OCI-LY3 (cell line): Measurements from ENCODE around the gene PDLIM5.
A peak's percentile ranks its signal among the peaks of the same experiment; 100 is the strongest.

Experiments
- H2AFZ ChIP-seq: fragments of 200-600, 300-600 bp; shearing (Covaris generic); 2 replicates; pipeline ENCODE4 v1.6.0; 2014; ENCODE audit warnings: antibody characterized with exemption, low read depth, low read length
- H3K27ac ChIP-seq: fragments of 200-600, 300-600 bp; sonication (generic); 2 replicates; pipeline ENCODE4 v1.5.1; 2014; ENCODE audit warnings: mild to moderate bottlenecking, low read length, moderate library complexity, mixed read lengths
- H3K27me3 ChIP-seq: fragments of 200-600, 300-600 bp; sonication (generic); 2 replicates; pipeline ENCODE4 v1.6.1; 2014; ENCODE audit warnings: low read depth, low read length, mixed read lengths
- H3K36me3 ChIP-seq: fragments of 200-600, 300-600 bp; sonication (generic); replicated peaks from 2 replicates; pipeline ENCODE3; 2014; ENCODE audit warnings: low read depth, low read length, mixed read lengths
- H3K4me1 ChIP-seq: fragments of 300-600, 200-600 bp; sonication (generic); 2 replicates; pipeline ENCODE4 v1.6.1; 2014; ENCODE audit warnings: low read length, mixed read lengths
- H3K4me2 ChIP-seq: fragments of 200-600, 300-600 bp; sonication (generic); 2 replicates; pipeline ENCODE4 v1.6.1; 2014; ENCODE audit warnings: low read length, mixed read lengths
- H3K4me3 ChIP-seq: fragments of 300-600, 200-600 bp; sonication (generic); 2 replicates; pipeline ENCODE4 v1.5.1; 2014; ENCODE audit warnings: antibody characterized with exemption, mild to moderate bottlenecking, low read length, moderate library complexity
- H3K79me2 ChIP-seq: fragments of 300-600, 200-600 bp; shearing (Covaris generic); 2 replicates; pipeline ENCODE4 v1.6.1; 2014; ENCODE audit warnings: mild to moderate bottlenecking, low read length, mixed read lengths
- H3K9ac ChIP-seq: fragments of 300-600, 200-600 bp; shearing (Covaris generic); 2 replicates; pipeline ENCODE4 v1.6.0; 2014; ENCODE audit warnings: mild to moderate bottlenecking, low read length, moderate library complexity
- H3K9me3 ChIP-seq: fragments of 200-600, 300-600 bp; shearing (Covaris generic); 2 replicates; pipeline ENCODE4 v1.6.1; 2014; ENCODE audit warnings: low read length, mixed read lengths; ENCODE audit not compliant: insufficient read depth
- H4K20me1 ChIP-seq: fragments of 200-600, 300-600 bp; sonication (generic); 2 replicates; pipeline ENCODE4 v1.6.1; 2016; ENCODE audit warnings: low read length, mixed read lengths; ENCODE audit not compliant: insufficient read depth
- CTCF ChIP-seq: fragments of 200-600, 300-600 bp; sonication (generic); IDR thresholded peaks from 2 replicates; pipeline ENCODE4 v1.5.1; 2014; ENCODE audit warnings: antibody characterized with exemption, low read length, low read depth
- EZH2phosphoT487 ChIP-seq: fragments of 200-600 bp; shearing (Covaris generic); IDR thresholded peaks from 2 replicates; pipeline ENCODE4 v1.6.1; 2018; ENCODE audit warnings: antibody characterized with exemption, mixed run types, low read depth

Gene PDLIM5

GRCh38 chr4:94574050-94574449 is 122.3 kb downstream of the PDLIM5 start:
- no peak overlapping the region for H3K9ac ChIP-seq
- no peaks in the 10 kb centered on the region for H3K36me3 ChIP-seq
- TF ChIP-seq EZH2phosphoT487, result no peak
- no peak for TF ChIP-seq CTCF
- no peaks in the 10 kb centered on the region for H3K27me3 ChIP-seq
- H3K9me3 ChIP-seq, result no peaks in the 10 kb centered on the region
- no peaks in the 10 kb centered on the region for H3K79me2 ChIP-seq
- H3K27ac ChIP-seq, result no peak overlapping the region
- no peak overlapping the region for H2AFZ ChIP-seq
- H4K20me1 ChIP-seq, result no peaks in the 10 kb centered on the region
- H3K4me2 ChIP-seq, result no peak overlapping the region
- H3K4me3 ChIP-seq, result no peak overlapping the region
- H3K4me1 ChIP-seq, result peaks cover 23% of the 10 kb centered on the region

GRCh38 chr4:94574616-94575015 is 122.9 kb downstream of the PDLIM5 start:
- Histone ChIP-seq H3K79me2 (no peaks in the 10 kb centered on the region), H3K4me1 (peaks cover 23% of the 10 kb centered on the region), H3K27ac (no peak overlapping the region), H3K27me3 (no peaks in the 10 kb centered on the region), H3K36me3 (no peaks in the 10 kb centered on the region), H3K9ac (no peak overlapping the region), H3K4me2 (no peak overlapping the region), H3K9me3 (no peaks in the 10 kb centered on the region), H3K4me3 (no peak overlapping the region), H4K20me1 (no peaks in the 10 kb centered on the region), H2AFZ (no peak overlapping the region)
- TF ChIP-seq CTCF (no peak), EZH2phosphoT487 (no peak)

DNA sequence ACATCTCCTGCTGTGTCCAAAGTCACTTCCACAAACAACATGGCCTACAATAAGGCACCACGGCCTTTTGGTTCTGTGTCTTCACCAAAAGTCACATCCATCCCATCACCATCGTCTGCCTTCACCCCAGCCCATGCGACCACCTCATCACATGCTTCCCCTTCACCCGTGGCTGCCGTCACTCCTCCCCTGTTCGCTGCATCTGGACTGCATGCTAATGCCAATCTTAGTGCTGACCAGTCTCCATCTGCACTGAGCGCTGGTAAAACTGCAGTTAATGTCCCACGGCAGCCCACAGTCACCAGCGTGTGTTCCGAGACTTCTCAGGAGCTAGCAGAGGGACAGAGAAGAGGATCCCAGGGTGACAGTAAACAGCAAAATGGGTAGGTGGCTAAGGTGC is 123.9 kb downstream of the PDLIM5 start:
- TF ChIP-seq CTCF (no peak), EZH2phosphoT487 (no peak)
- Histone ChIP-seq H3K9me3 (no peaks in the 10 kb centered on the region), H3K27me3 (no peaks in the 10 kb centered on the region), H3K27ac (peak overlapping the region; percentile 50), H3K9ac (no peak overlapping the region), H3K79me2 (no peaks in the 10 kb centered on the region), H2AFZ (no peak overlapping the region), H3K36me3 (no peaks in the 10 kb centered on the region), H3K4me1 (peaks cover 23% of the 10 kb centered on the region), H4K20me1 (no peaks in the 10 kb centered on the region), H3K4me2 (peak overlapping the region; percentile 39), H3K4me3 (no peak overlapping the region)

DNA sequence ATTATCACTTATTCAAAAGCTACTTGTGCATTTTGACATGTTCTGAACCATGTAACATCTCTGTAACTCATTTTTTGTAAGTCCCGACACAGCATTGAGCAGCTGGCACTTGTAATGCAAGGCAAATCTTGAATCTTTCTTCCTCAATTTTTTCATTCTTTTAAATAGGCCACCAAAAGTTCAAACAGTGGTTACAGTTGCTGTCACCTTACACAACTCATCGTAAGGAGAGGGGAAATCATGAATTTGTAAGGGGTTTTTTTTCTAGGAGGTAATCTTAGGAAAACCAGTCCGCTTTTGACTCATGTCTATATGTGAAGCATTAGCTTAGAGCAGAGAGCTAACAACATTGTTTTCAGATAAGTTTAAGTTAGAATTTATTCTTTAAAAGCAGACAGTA is 124.5 kb downstream of the PDLIM5 start:
- Histone ChIP-seq H3K27me3 (no peaks in the 10 kb centered on the region), H4K20me1 (no peaks in the 10 kb centered on the region), H3K9ac (no peak overlapping the region), H3K4me1 (peaks cover 23% of the 10 kb centered on the region), H3K4me3 (0 out of 2 replicates have a peak overlapping the region, but pooled peaks have one; percentile 11), H3K79me2 (no peaks in the 10 kb centered on the region), H2AFZ (no peak overlapping the region), H3K9me3 (no peaks in the 10 kb centered on the region), H3K27ac (peak overlapping the region; percentile 50), H3K36me3 (no peaks in the 10 kb centered on the region), H3K4me2 (peak overlapping the region; percentile 63)
- TF ChIP-seq EZH2phosphoT487 (no peak), CTCF (no peak)
